ENCODE results near the gene ABCA8.

- no peak for TF ChIP-seq CTCF (IDR thresholded peaks at IDR 0.05)
- no peak for TF ChIP-seq CREM (CRISPR knock-in tag; IDR thresholded peaks at IDR 0.05)
- no peak for TF ChIP-seq AFF4 (CRISPR knock-in tag; IDR thresholded peaks at IDR 0.05; ENCODE audit: borderline replicate concordance)
- TF ChIP-seq, protein P1, sequence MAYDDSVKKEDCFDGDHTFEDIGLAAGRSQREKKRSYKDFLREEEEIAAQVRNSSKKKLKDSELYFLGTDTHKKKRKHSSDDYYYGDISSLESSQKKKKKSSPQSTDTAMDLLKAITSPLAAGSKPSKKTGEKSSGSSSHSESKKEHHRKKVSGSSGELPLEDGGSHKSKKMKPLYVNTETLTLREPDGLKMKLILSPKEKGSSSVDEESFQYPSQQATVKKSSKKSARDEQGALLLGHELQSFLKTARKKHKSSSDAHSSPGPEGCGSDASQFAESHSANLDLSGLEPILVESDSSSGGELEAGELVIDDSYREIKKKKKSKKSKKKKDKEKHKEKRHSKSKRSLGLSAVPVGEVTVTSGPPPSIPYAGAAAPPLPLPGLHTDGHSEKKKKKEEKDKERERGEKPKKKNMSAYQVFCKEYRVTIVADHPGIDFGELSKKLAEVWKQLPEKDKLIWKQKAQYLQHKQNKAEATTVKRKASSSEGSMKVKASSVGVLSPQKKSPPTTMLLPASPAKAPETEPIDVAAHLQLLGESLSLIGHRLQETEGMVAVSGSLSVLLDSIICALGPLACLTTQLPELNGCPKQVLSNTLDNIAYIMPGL (CRISPR knock-in tag; IDR thresholded peaks at IDR 0.05) = no peak
- no peak for TF ChIP-seq TCF7 (CRISPR knock-in tag; IDR thresholded peaks at IDR 0.05; ENCODE audit: low read depth)
- no peak for TF ChIP-seq PREB (CRISPR knock-in tag; IDR thresholded peaks at IDR 0.05; ENCODE audit: borderline replicate concordance)
- no peak for TF ChIP-seq ATF1 (CRISPR knock-in tag; IDR thresholded peaks at IDR 0.05)
- TF ChIP-seq, protein P2, sequence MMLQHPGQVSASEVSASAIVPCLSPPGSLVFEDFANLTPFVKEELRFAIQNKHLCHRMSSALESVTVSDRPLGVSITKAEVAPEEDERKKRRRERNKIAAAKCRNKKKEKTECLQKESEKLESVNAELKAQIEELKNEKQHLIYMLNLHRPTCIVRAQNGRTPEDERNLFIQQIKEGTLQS (CRISPR knock-in tag; conservative IDR thresholded peaks at IDR 0.05) = no peak
These were observed 111.7 kb downstream of the ABCA8 start for GRCh38 chr17:68843522-68843921.
